Measurements from ENCODE around the gene MED27.
"Not testable (repeated sequence)": the region's sequence is repeated elsewhere in the genome, so short reads cannot be mapped to it uniquely, and the experiment has no call there.

MED27 gene

DNA sequence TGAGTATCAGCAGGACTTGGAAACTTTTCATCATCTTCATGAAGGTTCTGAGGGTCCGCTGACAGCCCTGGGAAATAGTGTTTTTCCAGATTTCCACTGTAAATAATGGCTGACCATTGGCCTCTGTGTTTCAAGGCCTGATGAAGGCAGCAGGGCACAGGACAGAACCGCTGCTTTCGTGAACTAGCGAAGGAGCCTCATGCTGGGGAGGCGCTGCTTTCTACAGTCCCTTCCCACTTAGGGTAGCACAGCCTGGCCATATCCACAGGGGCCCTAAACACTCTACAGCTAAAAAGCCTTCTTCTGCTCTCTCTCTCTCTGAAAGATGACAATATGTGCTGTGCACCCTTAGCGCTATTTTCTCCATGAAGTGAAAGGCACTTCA lies 118.2 kb downstream of the MED27 start:
- no peak for DNase-seq

DNA sequence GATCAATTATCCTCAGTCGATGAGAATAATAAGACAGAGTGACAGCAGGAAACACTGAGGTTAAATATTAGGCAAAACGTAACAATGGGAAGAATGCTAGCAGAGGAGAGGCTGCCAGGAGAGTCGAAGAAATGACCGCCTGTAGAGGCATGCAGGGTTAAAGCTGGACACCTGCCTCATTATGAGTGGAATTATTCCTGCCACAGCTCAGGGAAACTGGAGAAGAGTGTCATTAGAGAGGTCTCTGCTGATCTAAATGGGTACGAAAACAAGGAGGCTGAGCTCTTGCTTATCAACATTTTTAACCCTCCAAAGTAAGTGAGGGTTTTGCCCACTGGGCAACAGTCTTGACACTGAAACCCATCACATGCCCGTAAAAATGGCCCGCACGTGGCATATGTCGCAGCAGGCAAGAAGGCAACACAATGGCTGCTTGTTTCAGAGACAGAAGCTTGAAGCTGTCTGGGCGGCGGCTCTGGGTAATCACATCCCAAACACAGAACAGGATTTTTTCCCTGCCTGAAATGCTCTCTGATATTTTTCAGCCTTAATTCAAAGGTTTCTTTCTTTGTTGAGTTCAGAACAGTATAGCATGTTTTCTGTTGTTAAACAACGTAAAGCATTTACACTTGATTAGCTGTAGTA lies 118.7 kb downstream of the MED27 start:
- no peak for DNase-seq

DNA sequence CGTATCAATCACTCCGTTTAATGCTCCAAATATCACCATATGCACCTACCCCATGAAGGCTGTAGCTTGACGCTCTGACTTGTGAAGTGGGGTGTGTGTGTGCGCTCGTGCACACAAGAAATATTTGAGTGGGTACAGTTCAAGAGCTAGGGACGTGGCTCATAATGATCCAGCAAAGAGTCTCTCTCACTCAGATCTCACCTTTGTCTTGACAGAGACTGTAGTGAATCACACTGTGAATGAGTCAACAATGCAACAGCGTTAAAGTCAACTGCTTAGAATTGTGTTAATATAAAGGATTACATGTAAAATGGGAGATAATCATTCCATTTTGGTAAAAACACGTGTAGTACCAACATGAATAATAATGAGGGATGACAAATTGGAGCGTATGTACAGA lies 119.4 kb downstream of the MED27 start:
- DNase-seq: no peak

DNA sequence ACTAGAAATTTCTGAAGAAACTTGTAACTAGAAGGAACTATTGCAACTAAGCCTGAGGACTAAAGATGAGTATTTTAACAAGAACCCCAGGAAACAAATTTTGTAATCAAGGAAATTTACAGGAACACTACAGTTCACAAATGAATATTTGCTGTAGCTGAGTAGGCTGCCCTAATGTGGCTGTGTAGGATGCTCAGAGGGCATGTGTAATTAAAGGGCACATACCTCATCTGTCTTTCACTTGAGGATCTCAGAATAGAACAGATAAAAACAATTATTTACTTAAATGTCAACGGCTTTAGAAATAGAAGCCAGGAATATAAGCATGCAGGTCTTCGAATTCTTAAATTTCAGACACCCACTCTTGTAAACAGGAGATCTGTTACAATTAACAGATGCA lies 119.8 kb downstream of the MED27 start:
- DNase-seq: no peak

DNA sequence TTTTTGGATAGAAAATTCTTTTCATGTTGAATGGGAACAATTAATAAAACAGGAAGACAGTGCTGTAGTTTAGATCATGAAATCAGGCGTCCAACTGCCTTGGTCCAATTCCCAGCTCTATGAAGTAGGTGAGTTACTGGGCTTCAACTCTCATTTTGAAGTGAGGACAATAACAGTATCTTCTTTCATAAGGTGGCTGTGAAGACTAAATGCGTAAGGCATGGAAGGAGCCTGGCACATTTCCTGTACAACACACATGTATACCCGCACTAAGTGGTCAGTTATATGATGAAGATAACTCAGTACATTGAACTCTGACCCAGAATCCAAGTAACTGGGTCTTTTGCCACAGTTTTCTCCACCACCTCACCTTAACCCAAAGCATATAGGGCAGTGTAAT lies 120.6 kb downstream of the MED27 start:
- no peak for DNase-seq

DNA sequence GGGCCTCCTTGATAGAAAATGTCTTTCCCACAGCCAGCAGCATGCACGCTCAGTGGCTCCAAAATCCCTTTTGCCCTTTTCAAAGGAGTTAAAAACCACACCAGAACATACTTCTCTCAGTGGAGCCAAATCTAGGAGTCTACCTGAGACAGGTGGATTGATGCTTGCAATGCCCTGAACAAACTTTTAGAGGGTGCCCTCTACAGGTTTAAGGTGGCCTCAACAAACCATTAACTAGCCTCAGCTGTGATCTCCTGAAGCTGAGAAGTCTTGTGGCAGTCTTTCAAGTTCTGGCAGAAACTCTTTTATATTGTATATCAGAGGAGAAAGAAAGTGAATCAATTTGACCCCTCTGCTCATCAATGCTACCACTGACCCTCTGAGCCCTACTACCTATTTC lies 125.4 kb downstream of the MED27 start:
- DNase-seq: no peak

DNA sequence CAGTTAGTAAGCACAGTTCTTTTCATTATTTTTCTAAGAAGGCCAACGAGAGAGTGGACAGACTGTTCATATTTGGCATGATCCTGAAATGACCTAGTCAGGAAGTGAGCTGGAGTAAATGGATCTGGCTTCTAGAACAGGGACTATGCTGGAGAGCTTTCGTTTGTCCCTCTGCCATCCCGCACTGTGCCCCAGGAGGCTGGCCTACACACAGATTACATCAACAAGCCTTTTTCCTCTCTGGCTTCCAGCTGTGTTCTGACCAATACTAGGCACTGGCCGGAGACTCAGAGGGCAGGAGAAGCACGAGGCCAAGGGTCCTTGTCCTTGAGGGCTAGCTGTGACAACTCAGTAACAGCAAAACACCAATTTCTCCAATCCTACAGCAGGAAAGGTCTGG lies 127.8 kb downstream of the MED27 start:
- no peak for DNase-seq

DNA sequence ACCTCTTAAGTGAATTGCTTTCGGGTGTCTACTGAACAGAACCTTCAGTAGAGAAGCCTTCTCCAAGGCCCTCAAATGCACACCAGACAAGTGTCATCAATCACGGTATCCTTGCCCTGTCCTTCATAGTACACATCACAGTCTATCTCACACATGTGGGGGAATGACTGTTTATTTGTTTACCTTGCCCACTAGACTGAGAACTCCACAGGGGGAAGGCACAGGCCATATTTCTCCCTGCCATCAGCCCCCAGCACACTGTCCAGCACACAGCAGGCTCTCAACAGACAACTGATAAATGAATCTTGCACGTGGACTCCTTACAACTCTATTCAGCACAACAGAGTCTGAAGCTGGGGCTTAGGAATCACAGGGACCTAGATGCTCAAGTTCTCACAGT lies 128.5 kb downstream of the MED27 start:
- DNase-seq: no peak

DNA sequence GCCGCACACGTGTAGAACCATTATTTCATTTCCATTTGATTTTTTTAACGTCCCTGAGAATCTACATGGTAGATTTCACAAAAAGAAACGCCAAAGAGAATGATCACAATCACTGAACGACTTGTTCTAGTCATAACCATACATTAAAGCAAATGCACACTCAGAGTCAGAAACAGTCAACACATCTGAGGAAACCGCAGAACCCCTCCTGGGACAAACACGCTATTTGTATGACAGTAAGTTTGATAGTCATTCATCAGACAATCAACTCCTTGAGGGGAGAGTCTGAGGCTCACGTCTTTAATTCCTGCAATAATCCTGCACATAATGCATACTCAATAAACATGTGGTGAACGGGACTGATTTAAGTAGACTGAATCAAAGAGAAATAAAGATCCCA lies 129.2 kb downstream of the MED27 start:
- DNase-seq: no peak

DNA sequence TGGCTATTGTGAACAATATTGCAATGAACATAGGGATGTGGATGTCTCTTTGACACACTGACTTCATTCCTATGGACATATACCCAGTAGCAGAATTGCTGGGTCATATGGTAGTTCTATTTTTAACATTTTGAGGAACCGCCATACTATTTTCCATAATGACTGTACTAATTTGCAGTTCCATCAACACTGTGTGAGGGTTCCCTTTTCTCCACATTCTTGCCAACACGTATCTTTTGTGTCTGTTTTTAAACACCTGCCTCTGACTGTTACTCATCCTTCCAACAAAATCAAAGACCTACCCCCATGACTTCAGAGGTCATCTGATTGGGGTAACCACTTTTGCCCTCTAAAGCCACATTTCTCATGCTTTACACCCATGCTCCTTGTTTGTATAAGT lies 133.5 kb downstream of the MED27 start:
- DNase-seq: peak; percentile 76

DNA sequence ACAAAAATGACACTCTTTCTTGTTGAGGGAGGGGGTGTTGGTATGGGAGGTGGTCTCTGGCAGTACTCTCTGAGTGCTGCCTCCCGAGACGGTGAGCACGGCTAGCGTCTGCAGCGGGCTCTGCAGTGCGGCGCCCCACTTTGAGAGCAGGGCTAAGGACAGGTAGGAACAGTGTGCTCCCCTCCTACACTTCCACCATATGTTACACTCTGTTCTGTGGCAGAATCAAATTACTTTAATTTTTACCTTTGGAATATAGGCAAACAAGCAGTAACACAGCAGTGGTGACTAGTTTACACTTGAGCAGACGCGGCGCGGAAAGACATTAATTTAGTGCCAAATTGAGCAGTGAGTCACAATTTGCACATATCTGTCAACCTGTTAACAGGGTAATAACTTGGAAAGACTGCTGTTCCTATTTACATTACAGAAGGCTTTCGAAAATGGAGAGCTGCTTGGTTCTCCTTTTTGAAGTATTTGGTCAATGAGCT lies 136.3 kb downstream of the MED27 start:
- DNase-seq: peak; percentile 25

DNA sequence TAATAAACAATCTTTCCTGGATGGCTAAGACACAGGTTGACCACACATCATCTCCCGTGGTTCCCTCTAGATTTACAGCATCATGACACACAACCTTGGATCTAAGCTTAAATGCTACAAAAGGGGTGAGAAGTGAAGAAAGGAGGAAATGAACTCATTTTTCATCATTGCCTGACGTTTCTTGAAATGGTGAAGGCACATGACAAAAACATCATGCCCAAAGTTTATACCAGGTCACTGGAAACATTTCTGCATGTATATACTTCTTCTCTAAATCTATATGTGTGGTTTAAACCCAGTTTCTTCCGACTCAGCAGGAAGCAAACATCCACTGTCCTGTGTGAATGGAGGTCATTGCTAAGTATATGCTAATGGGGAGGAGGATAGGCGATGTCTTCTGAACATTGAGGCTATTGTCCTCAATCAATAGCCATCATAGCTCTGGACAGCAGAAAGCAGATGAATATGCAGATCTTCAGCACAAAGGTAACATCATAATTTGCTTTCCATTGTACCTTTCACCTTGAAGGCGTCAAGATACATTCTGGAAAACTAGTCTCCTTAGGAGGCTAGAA lies 137.4 kb downstream of the MED27 start:
- DNase-seq: peak; percentile 85

DNA sequence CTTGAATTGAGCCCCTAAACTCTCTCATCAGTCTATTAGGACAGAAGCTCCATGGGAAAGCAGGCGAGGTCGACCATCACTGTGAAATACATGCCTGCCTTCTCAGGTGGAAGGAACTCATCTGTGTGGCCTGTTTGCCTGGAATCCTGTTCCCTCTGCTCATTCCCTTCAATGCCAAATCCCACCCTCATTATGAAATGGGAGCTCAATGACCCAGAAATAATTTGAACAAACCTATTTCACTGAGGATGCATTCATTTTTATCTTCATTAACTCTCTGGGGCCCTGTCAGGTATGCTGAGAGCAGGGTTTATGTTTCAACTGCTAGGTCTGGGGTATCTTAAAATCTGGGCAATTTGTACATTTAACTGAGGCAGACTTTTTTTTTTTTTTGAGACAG lies 142.2 kb downstream of the MED27 start:
- DNase-seq: no peak

DNA sequence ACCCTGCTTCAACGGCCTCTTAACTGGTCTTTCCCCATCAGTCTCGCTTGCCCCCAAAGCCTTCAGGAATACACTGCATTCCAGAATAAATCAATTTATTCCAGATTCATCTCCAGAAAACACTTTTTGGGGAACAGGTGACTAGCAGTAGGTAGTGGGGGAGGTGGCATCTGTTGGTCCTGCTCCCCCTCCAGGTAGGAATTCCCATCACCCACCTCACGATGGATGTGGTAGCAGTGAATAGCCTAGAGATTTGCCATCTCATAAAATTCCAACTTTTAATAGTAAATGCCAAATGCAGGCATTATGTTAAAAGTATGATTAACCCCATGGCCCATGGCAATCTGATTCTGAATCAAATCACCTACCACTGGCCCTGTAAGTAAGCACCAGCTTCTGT lies 142.7 kb downstream of the MED27 start:
- DNase-seq: no peak

DNA sequence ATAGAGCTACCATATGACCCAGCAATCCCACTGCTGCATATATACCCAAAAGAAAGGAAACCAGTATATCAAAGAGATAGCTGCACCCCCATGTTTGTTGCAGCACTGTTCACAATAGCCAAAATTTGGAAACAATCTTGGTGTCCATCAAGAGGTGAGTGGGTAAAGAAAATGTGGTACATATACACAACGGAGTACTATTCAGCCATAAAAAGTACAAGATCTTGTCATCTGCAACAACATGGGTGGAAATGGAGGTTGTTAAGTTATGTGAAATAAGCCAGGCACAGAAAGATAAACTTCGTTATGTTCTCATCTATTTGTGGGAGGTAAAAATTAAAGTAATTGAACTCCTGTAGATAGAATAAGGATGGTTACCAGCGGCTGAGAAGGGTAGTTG lies 145.0 kb downstream of the MED27 start:
- DNase-seq: no peak

DNA sequence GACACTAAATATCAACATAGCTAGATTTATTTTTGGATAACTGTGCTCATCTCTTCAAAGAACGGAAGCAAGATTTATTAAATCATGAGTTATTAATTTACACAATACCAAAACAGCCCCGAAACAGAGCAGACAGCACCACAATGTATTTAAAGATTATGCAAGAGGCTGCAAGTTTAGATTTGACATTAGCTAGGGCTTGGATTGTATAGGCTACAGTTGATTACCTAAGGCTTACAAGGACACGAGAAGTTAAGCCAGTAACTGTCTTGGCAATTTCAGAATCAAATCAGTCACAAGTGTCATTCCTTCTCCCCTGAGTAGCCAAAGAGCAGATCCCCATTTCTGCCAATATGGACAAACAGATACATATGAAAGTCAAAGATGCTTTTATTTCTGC lies 152.6 kb downstream of the MED27 start:
- peak; percentile 2 for DNase-seq

DNA sequence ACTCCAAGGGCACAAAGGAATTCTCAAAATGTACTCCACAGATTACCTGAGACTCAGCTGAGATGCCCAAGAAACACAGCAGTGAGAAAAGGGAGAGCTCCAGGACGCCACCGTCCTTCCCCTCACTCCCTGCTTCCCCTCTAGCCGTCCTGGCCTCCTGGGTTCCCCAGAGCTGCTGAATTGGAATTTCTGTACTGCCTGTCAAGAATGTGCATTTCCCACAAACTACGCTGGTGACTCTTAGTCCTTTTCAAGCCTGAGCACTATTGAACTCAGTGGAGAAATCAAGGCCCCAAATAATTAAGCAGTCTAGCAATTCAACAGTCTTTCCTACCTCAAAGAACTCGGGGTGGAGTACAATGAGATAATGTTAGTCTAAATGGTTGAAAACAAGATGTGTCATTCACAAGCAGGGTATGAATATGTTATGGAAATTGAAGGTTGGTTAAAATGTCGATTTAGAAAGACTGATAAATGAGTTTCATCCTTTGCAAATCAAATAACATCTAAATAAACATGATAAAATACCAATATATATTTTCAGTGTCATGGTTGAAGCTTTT lies 153.2 kb downstream of the MED27 start:
- no peak for DNase-seq

DNA sequence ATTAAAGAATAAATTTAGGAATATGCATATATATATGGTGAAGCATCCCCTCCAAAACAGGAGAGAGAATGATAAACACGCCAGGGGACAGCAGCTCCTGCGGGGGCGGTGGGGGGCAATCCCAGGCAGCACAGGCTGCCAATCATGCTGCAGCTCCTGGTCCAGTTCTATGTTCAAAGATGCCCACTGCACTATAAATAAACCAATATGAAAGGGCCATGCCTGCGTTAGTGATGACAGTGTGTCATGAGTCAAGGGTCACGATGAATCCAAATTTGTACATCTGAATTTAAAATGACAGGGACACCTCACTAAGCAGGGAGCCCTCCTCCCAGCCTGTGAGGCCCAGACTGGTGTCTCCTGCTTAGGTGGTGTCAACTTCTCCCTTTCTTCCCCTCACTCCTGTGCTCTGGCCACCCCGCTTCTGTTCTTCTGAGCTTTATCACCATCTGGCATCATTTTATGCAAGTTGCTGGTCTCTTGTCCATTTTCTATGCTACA lies 153.9 kb downstream of the MED27 start:
- no peak for DNase-seq

DNA sequence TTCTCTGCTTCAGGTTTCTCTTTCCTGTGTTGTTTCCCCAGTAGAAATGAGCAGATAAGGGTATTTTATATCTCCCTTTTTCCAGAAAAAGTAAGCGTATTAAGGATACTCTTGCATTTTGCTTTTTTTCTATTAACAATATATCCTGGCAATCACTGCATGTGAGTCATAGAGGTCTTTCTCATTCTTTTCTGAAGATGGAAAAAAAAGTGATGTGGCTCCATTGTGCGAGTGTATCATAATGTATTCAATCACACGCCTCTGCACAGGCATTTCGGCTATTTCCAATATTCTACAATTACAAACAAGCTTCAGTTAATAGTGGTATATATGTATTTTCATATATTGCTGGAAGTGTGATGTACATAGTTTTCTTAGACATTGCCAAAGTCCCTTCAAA lies 155.9 kb downstream of the MED27 start:
- no peak for DNase-seq

DNA sequence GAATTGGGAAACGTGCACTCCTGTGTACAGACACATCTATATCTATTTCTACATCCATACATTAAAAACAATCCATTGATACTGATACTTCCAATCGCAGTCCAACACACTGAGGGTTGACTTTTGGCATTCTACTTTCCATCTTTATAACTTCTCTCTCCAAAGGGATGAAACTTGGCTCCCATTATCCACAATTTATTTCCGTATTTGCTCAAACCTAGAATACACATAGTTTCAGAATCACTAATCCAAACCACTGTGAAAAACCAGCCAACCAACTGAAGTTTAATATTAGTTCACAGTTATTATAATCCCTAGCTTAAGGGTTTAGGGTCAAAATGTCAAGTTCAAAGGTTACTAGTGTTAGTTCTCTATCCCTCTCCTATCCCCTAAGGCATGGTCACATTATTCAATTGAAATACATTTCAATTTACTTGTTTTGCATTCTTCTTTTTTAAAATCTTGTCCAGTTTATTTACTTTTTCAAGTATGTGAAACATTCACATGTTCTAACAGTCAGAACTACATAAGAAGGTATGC lies 156.5 kb downstream of the MED27 start:
- no peak for DNase-seq

DNA sequence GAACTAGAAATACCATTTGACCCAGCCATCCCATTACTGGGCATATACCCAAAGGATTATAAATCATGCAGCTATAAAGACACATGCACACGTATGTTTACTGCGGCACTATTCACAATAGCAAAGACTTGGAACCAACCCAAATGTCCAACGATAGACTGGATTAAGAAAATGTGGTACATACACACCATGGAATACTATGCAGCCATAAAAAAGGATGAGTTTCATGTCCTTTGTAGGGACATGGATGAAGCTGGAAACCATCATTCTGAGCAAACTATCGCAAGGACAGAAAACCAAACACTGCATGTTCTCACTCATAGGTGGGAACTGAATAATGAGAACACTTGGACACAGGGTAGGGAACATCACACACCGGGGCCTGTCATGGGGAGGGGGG lies 158.0 kb downstream of the MED27 start:
- DNase-seq: not testable (repeated sequence)

DNA sequence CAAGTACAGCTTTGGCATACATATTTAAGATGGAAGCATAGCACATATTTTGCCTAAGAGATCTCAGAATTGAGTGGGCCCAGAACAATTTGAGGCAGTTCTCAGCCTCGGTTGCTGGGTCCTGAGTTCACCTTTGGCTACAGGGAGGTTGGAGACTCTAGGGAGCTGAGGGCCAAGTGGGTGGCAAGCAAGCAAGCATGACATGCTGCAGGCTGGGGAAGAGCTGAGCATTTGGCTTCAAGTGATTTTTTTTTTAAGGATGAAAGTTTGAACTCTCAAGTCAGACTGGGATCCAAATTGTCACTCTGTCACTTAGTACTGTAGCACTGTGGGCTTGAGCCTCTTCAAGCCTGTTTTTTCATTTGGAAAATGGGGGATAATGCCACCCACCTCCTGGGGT lies 160.5 kb downstream of the MED27 start:
- no peak for DNase-seq

DNA sequence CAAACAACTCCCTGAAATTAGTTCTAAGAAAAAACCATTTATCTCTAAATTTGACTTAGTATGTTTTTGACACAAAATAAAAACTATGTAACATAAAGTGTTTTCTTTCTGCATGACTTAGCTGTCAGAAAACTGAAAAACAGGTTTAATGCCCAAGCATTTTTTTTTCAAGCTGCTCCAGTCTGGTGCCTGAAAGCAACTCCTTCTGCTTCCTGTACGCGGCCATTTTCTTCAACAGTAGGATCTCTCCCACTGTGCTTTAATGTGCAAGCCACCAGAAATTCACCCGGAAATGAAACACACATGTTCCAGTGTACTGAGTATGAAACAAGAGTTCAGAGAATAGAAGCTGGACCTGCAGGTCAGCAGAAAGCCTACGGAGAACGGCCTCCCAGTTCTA lies 161.2 kb downstream of the MED27 start:
- DNase-seq: no peak

DNA sequence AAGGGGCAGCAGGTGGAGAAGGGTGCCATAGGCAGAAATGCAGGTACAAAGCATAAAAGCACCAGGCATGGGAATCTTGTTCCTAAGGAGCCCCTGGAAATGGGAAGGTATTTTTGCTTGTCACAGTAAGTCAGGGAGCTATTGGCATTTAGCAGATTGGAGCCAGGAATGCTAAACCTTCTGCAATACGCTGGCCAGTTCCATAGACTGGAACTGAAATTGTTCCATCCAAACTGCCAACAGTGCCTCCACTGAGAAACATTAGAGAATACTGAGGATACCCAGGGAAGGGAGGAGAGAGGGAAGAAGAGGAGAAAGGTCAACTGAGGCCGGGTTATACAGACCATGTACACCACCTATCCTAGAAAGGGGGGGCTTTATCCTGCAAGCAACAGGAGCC lies 162.7 kb downstream of the MED27 start:
- no peak for DNase-seq

All from inflammatory macrophage treated with lipopolysaccharide for 4 hours (primary cell).